Activated naive CD4-positive, alpha-beta T cell treated with anti-CD3 and anti-CD28 coated beads, Interleukin-2, amount 50 U/mL, for 72 hours (primary cell): ENCODE data around the gene KCNN4. TPM values are rescaled to one million over a fixed set of nuclear protein-coding genes. Genes with fewer than 3 reads are reported as not detected.

Experiments used
- ATAC-seq, 2 donors: fragments of 150-1000 bp; cut with Tn5 transposase; 2 replicates each; pipeline ENCODE4 v1.10.0; 2021; ENCODE audit warnings: mild to moderate bottlenecking in 2 of 2, moderate library complexity in 2 of 2
- DNase-seq, 2 donors: peaks; one replicate each; pipeline ENCODE4 v3.0.0; 2021 to 2022; ENCODE audit warnings: low spot score in 2 of 2
- H3K27ac Mint-ChIP-seq, 2 donors: one replicate each; pipeline ENCODE4 v1.8.0; 2022; ENCODE audit warnings: mild to moderate bottlenecking in 2 of 2, mixed read lengths in 2 of 2
- H3K36me3 Mint-ChIP-seq, 2 donors: one replicate each; pipeline ENCODE4 v1.8.0; 2022; ENCODE audit warnings: mixed read lengths in 2 of 2
- H3K9me3 Mint-ChIP-seq, 2 donors: one replicate each; pipeline ENCODE4 v1.8.0; 2022; ENCODE audit warnings: mixed read lengths in 2 of 2
- total RNA-seq, 2 donors: library from RNA; stranded (reverse); gene quantifications; one replicate each; pipeline ENCODE4 v1.2.3, GENCODE V29; 2022

KCNN4 gene
- total RNA-seq, 2 donors from 2014 or later: 110 to 145 TPM

DNA sequence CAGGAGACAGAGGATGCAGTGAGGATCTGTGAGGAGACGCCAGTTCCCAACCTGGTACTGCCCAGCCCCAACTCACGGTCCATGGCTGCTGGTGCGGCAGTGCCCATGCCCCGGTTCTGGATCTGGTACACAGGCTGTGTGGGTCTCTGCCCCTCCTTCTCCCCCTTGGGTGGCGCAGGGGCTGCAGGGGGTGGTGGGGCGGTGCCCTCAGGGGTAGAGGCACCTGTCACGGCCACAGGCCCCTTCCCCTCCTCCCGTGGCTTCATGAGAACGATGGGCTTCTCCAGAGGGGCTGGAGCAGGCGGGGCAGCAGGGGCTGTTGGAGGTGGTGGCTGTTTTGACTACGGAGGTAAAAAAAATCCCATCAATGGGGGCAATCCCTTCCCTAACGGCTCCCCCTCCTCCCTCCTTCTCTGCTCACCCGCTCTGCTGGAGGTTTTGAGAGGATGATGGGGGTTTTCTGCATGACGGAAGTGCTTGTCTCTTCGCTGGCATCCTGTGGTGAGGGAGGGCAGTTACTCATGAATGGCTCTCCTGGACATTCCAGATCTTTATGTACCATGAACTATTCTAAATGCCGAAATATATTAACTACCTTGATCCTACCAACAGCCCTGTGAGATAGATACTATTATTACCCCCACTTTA is 33.1 kb downstream of the KCNN4 start:
- Mint-ChIP-seq H3K9me3 (no peaks in the 10 kb centered on the region), H3K27ac (peak overlapping the region in 1 of 2 donors; percentile 47), H3K36me3 (peaks cover 41 to 50% of the 10 kb centered on the region in 2 donors)
- DNase-seq (no peak), ATAC-seq (peak in 1 of 2 donors; percentile 32)

DNA sequence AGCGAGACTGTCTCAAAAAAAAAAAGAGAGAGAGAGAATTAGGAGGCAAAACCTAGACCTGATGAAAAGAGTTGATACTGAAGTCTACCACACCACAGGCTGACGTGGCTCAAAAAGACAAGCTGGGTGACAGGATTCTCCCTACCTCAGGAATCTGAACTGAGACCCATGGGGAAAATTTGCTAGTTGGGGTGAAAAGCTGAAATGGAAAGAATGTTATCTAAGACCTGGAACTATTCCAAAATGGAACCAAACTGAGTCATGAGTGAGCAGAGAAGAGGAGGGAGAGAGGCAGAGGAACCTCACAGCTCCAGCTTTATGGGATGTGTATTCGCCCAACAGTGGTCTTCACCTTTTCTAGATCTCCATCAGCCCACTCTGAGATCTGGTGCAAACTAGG is 37.7 kb downstream of the KCNN4 start:
- H3K9me3 Mint-ChIP-seq: no peaks in the 10 kb centered on the region
- H3K36me3 Mint-ChIP-seq: peaks cover 18 to 29% of the 10 kb centered on the region in 2 donors
- peak overlapping the region in 1 of 2 donors; percentile 44 for H3K27ac Mint-ChIP-seq
- DNase-seq (no peak), ATAC-seq (no peak)

- Mint-ChIP-seq H3K36me3 (peaks cover 16 to 29% of the 10 kb centered on the region in 2 donors), H3K9me3 (no peaks in the 10 kb centered on the region), H3K27ac (peak overlapping the region in 1 of 2 donors; percentile 45)
- DNase-seq (no peak), ATAC-seq (no peak)
These were observed 39.5 kb downstream of the KCNN4 start for GRCh38 chr19:43741075-43741825.

- no peaks in the 10 kb centered on the region for H3K9me3 Mint-ChIP-seq
- ATAC-seq (no peak), DNase-seq (no peak)
- H3K36me3 Mint-ChIP-seq: peaks cover 21 to 24% of the 10 kb centered on the region in 2 donors
- peak overlapping the region; percentile 2 to 38 for H3K27ac Mint-ChIP-seq
These were observed 41.1 kb downstream of the KCNN4 start for GRCh38 chr19:43739439-43740235.

DNA sequence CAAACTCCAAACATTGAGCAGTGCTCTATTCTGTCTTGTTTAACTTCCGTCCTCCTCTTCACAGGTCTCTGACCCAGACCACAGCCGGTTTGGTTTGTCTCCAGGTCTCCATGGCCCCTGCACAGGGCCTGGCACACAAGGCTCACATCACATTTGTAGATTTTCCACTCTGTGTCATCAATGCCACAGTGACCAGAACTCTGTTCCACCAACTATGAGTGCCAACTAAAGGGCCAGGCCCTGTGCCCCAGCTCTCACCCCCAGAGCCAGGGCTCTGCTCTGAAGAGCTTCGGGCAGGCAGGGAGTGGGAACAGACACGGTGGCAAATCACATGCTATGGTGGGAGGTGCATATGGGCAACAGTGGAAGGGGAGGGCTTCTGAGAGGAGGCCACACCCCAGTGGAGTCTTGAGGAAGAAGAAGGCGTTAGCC is 42.0 kb downstream of the KCNN4 start:
- H3K27ac Mint-ChIP-seq: peak overlapping the region; percentile 2 to 23
- ATAC-seq (peak in 1 of 2 donors; percentile 50), DNase-seq (no peak)
- H3K36me3 Mint-ChIP-seq: peaks cover 15% of the 10 kb centered on the region in 2 donors
- H3K9me3 Mint-ChIP-seq: no peaks in the 10 kb centered on the region

- ATAC-seq (no peak), DNase-seq (no peak)
- Mint-ChIP-seq H3K27ac (peak overlapping the region in 1 of 2 donors; percentile 4), H3K9me3 (no peaks in the 10 kb centered on the region), H3K36me3 (peaks cover 13 to 15% of the 10 kb centered on the region in 2 donors)
These were observed 44.8 kb downstream of the KCNN4 start for GRCh38 chr19:43735957-43736356.

GRCh38 chr19:43735013-43735412 is 45.8 kb downstream of the KCNN4 start:
- DNase-seq (no peak), ATAC-seq (no peak)
- H3K27ac Mint-ChIP-seq: peak overlapping the region in 1 of 2 donors; percentile 40
- H3K9me3 Mint-ChIP-seq: no peaks in the 10 kb centered on the region
- peaks cover 15 to 18% of the 10 kb centered on the region in 2 donors for H3K36me3 Mint-ChIP-seq

GRCh38 chr19:43731846-43732245 is 48.9 kb downstream of the KCNN4 start:
- no peak for ATAC-seq
- Mint-ChIP-seq H3K27ac (peak overlapping the region; percentile 10 to 44), H3K36me3 (peaks cover 8 to 22% of the 10 kb centered on the region in 2 donors), H3K9me3 (no peaks in the 10 kb centered on the region)
- no peak for DNase-seq

- Mint-ChIP-seq H3K9me3 (no peaks in the 10 kb centered on the region), H3K27ac (peak overlapping the region in 1 of 2 donors; percentile 10), H3K36me3 (peaks cover 5 to 20% of the 10 kb centered on the region in 2 donors)
- ATAC-seq (no peak), DNase-seq (no peak)
These were observed 49.4 kb downstream of the KCNN4 start for GRCh38 chr19:43731346-43731745.

DNA sequence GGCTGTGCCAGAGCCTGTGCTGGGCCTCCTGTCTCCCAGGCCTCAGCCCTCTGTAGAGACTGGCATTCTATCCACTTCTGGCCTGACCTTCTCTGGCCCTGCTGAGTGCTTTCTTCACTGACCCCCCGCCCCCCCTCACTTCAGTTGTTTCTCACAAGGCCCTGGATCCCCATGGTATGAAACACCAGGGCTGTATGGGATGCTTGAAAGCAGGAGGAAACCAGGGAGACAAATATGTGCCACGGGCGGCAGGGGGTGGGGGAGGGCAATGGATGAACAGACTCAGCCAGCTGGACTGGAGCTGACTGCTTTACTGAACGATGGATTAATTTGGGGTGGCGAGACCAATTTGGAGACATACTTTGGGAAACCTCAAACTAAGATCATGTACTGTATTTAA is 50.9 kb downstream of the KCNN4 start:
- Mint-ChIP-seq H3K36me3 (peaks cover 0 to 13% of the 10 kb centered on the region in 2 donors), H3K9me3 (no peaks in the 10 kb centered on the region)
- no peak for ATAC-seq

DNA sequence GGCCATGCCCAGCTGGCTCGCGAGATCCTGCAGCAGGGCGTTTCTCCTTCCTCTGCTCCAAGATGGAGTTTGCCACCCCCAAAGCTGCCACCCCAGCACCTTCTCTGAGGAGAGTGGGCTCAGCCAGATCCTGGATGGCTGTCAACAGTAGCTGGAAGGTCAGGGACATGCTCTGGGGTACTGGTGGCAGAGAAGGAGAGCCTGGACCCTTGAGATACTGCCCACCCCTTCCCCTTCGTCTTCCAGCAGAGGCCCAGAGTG is 53.2 kb downstream of the KCNN4 start:
- Mint-ChIP-seq H3K36me3 (peaks cover 0 to 13% of the 10 kb centered on the region in 2 donors), H3K27ac (no peak overlapping the region), H3K9me3 (no peaks in the 10 kb centered on the region)
- no peak for DNase-seq
- no peak for ATAC-seq

More for the DNA sequence above, 50.9 kb downstream of the KCNN4 start:
- H3K27ac Mint-ChIP-seq: no peak overlapping the region
- no peak for DNase-seq

GRCh38 chr19:43726736-43727592 is 53.8 kb downstream of the KCNN4 start:
- Mint-ChIP-seq H3K9me3 (no peaks in the 10 kb centered on the region), H3K36me3 (peaks cover 0 to 13% of the 10 kb centered on the region in 2 donors), H3K27ac (peak overlapping the region in 1 of 2 donors; percentile 20)
- ATAC-seq: no peak
- no peak for DNase-seq

GRCh38 chr19:43725468-43725867 is 55.3 kb downstream of the KCNN4 start:
- ATAC-seq: no peak
- no peak for DNase-seq
- no peak overlapping the region for H3K27ac Mint-ChIP-seq
- peaks cover 0 to 13% of the 10 kb centered on the region in 2 donors for H3K36me3 Mint-ChIP-seq
- H3K9me3 Mint-ChIP-seq: no peaks in the 10 kb centered on the region

- DNase-seq (no peak), ATAC-seq (no peak)
- no peaks in the 10 kb centered on the region for H3K9me3 Mint-ChIP-seq
- no peak overlapping the region for H3K27ac Mint-ChIP-seq
- H3K36me3 Mint-ChIP-seq: peaks cover 0 to 7% of the 10 kb centered on the region in 2 donors
These were observed 55.9 kb downstream of the KCNN4 start for GRCh38 chr19:43724896-43725295.

DNA sequence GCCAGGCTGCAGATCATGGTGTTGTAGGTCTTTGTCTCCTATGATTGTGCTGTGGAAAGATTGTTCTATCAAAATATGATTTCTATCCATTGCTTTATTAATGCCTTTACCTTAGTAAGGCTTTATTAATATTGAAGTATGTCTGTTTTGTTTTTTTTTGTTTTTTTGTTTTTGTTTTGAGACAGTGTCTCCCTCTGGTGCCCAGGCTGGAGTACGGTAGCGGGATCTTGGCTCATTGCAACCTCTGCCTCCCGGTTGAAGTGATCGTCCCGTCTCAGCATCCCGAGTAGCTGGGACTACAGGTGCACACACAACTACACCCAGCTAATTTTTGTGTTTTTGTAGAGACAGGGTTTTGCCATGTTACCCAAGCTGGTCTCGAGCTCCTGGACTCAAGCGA is 57.2 kb downstream of the KCNN4 start:
- DNase-seq (no peak), ATAC-seq (no peak)
- Mint-ChIP-seq H3K9me3 (no peaks in the 10 kb centered on the region), H3K36me3 (peaks cover 0 to 6% of the 10 kb centered on the region in 2 donors), H3K27ac (no peak overlapping the region)

GRCh38 chr19:43721469-43722048 is 59.2 kb downstream of the KCNN4 start:
- DNase-seq: no peak
- Mint-ChIP-seq H3K36me3 (no peaks in the 10 kb centered on the region), H3K27ac (peak overlapping the region; percentile 60 to 67), H3K9me3 (no peaks in the 10 kb centered on the region)
- peak; percentile 29 to 82 for ATAC-seq
